ENCODE measurements around the gene ZNF467. TPM values are rescaled to one million over a fixed set of nuclear protein-coding genes. Genes with fewer than 3 reads are reported as not detected.

ZNF467 gene
- total RNA-seq, 1 experiment from 2014 or later = 11.3 TPM

DNA sequence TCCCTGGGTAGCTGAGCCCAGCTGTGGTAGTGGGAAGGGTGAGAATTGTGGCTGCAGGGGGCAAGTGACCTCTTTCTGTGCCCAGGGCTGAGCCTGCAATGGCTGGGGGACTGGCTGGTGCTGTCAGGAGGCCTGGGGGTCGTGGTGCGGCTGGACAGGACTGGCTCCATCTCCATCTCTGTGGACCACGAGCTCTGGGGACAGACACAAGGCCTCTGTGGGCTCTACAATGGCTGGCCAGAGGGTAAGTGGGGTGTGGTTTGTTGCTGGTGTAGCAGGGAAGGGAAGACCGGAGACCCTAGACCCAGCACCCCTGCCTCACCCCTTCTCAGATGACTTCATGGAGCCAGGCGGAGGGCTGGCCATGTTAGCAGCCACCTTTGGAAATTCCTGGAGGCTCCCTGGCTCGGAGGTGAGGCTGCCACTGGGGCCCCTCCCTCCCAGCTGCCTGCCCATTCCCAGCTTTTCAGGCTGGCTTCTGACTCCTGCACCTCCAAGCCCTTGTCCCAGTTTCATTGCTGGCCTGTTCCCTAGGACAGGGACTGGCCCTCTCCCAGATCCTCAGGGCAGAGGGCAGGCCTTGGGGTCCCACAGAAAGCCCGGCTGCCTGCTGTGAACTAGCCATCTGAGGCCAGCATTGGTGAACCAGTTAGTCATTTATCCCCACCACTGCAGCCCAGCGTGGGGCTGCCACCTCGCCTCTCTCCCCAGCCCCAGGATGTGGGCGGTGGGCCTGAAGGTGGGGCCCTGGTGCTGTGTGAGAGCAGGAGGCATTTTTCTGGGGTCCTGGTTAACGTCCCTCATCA lies 5.5 kb upstream of the ZNF467 start (continued):
- TF ChIP-seq, protein P1, sequence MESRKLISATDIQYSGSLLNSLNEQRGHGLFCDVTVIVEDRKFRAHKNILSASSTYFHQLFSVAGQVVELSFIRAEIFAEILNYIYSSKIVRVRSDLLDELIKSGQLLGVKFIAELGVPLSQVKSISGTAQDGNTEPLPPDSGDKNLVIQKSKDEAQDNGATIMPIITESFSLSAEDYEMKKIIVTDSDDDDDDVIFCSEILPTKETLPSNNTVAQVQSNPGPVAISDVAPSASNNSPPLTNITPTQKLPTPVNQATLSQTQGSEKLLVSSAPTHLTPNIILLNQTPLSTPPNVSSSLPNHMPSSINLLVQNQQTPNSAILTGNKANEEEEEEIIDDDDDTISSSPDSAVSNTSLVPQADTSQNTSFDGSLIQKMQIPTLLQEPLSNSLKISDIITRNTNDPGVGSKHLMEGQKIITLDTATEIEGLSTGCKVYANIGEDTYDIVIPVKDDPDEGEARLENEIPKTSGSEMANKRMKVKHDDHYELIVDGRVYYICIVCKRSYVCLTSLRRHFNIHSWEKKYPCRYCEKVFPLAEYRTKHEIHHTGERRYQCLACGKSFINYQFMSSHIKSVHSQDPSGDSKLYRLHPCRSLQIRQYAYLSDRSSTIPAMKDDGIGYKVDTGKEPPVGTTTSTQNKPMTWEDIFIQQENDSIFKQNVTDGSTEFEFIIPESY (IDR thresholded peaks at IDR 0.05; ENCODE audit: extremely low read depth, insufficient replicate concordance, low read length) = no peak
- TF ChIP-seq CEBPB (IDR thresholded peaks at IDR 0.05; ENCODE audit: low read depth) (no peak), JUND (IDR thresholded peaks at IDR 0.05) (no peak)

DNA sequence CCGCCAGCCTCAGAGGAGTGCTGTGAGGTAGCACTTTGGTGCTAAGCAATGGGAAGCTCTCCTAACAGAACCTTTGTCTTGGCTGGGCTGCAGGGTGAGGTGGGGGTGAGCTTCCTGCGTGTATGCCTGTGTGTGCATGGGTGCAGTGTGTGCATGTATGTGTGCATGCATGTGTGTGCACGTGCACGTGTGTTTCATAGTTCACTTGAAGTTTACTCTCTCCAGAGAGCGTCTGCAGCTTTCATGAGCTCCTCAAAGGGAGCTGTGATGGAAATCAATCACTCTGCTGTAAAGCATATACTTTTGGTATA lies 4.9 kb upstream of the ZNF467 start:
- DNase-seq (ENCODE audit: low read depth, low spot score) (no peak), ATAC-seq (no peak)
- intact Hi-C loops (cut with micrococcal nuclease) = no loop called here
- H3K9me3 ChIP-seq (ENCODE audit: control insufficient read depth in 1 of 2, insufficient read depth in 1 of 2, low read depth in 1 of 2, low read length in 2 of 2) = no peaks in the 10 kb centered on the region
- CTCF ChIA-PET = no interaction called here
- no peaks in the 10 kb centered on the region for H3K79me2 ChIP-seq (ENCODE audit: insufficient read depth, low read length)
- peaks cover 4 to 12% of the 10 kb centered on the region in 2 experiments for H3K4me1 ChIP-seq (ENCODE audit: control insufficient read depth in 1 of 2, insufficient read depth in 2 of 2, low read length in 2 of 2)
- RAD21 ChIA-PET (ENCODE audit: low non-redundant PET in 1 of 2, low total read pairs in 2 of 2, uncharacterized antibody in 2 of 2, unreplicated experiment in 2 of 2) = no interaction called here
- H3K27me3 ChIP-seq (ENCODE audit: insufficient read depth, low read length) = no peaks in the 10 kb centered on the region
- H3K4me2 ChIP-seq (ENCODE audit: low read length) = no peak overlapping the region
- H4K20me1 ChIP-seq (ENCODE audit: insufficient read depth) = no peaks in the 10 kb centered on the region
- no peak overlapping the region for H2AFZ ChIP-seq (ENCODE audit: low read depth, low read length, poor library complexity, severe bottlenecking)
- H3K9me2 ChIP-seq (ENCODE audit: insufficient read depth) = no peaks in the 10 kb centered on the region
- POLR2A ChIA-PET = no interaction called here
- no peak overlapping the region for H3K9ac ChIP-seq (ENCODE audit: low read length)
- no peak overlapping the region for H3K4me3 ChIP-seq (replicated peaks in 1 of 2; ENCODE audit: low read depth in 1 of 2, low read length in 2 of 2)
- no TSS peak for BruUV-seq (replicated peaks)
- H3K27ac ChIP-seq (ENCODE audit: low read depth, low read length) = no peak overlapping the region
- no peaks in the 10 kb centered on the region for H3K36me3 ChIP-seq (ENCODE audit: control insufficient read depth in 1 of 2, insufficient read depth in 2 of 2, low read length in 2 of 2)
- no peak for TF ChIP-seq YY1 (IDR thresholded peaks at IDR 0.05; ENCODE audit: extremely low read depth, insufficient replicate concordance, low read depth, low read length)
- TF ChIP-seq FOSL1 (IDR thresholded peaks at IDR 0.05; ENCODE audit: low read depth) = no peak
- no peak for TF ChIP-seq POLR2A (IDR thresholded peaks at IDR 0.05; ENCODE audit: borderline replicate concordance, extremely low read depth, insufficient read depth, insufficient read length)
- TF ChIP-seq SIN3A (IDR thresholded peaks at IDR 0.05; ENCODE audit: low read depth) = no peak
- TF ChIP-seq SRF (IDR thresholded peaks at IDR 0.05; ENCODE audit: low read depth) = no peak
- TF ChIP-seq EZH2 (IDR thresholded peaks at IDR 0.05) = no peak
- no peak for TF ChIP-seq RAD21 (IDR thresholded peaks at IDR 0.05; ENCODE audit: low read depth)
- TF ChIP-seq, protein P2, sequence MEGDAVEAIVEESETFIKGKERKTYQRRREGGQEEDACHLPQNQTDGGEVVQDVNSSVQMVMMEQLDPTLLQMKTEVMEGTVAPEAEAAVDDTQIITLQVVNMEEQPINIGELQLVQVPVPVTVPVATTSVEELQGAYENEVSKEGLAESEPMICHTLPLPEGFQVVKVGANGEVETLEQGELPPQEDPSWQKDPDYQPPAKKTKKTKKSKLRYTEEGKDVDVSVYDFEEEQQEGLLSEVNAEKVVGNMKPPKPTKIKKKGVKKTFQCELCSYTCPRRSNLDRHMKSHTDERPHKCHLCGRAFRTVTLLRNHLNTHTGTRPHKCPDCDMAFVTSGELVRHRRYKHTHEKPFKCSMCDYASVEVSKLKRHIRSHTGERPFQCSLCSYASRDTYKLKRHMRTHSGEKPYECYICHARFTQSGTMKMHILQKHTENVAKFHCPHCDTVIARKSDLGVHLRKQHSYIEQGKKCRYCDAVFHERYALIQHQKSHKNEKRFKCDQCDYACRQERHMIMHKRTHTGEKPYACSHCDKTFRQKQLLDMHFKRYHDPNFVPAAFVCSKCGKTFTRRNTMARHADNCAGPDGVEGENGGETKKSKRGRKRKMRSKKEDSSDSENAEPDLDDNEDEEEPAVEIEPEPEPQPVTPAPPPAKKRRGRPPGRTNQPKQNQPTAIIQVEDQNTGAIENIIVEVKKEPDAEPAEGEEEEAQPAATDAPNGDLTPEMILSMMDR (IDR thresholded peaks at IDR 0.05 in 2 of 3, conservative IDR thresholded peaks at IDR 0.05 in 1 of 3; ENCODE audit: borderline replicate concordance in 1 of 3, insufficient read depth in 1 of 3, low read depth in 2 of 3, low read length in 2 of 3) = no peak
- no peak for TF ChIP-seq ZFX (IDR thresholded peaks at IDR 0.05)
- TF ChIP-seq POLR2AphosphoS5 (IDR thresholded peaks at IDR 0.05; ENCODE audit: low read depth, low read length) = no peak
- TF ChIP-seq ELF1 (IDR thresholded peaks at IDR 0.05; ENCODE audit: borderline replicate concordance, low read depth) = no peak
- TF ChIP-seq, protein P3, sequence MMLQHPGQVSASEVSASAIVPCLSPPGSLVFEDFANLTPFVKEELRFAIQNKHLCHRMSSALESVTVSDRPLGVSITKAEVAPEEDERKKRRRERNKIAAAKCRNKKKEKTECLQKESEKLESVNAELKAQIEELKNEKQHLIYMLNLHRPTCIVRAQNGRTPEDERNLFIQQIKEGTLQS (IDR thresholded peaks at IDR 0.05) = no peak
- no peak for TF ChIP-seq SP1 (IDR thresholded peaks at IDR 0.05; ENCODE audit: low read depth)
- no peak for TF ChIP-seq EGR1 (IDR thresholded peaks at IDR 0.05; ENCODE audit: low read depth)
- no peak for TF ChIP-seq TCF7L2 (IDR thresholded peaks at IDR 0.05; ENCODE audit: borderline replicate concordance, extremely low read depth, insufficient read depth, insufficient read length)
- TF ChIP-seq, protein P1 (IDR thresholded peaks at IDR 0.05; ENCODE audit: extremely low read depth, insufficient replicate concordance, low read length) = no peak

Data from HCT116 (cell line).